ENCODE measurements around the gene IL2RA. TPM values are rescaled to one million over a fixed set of nuclear protein-coding genes. Genes with fewer than 3 reads are reported as not detected.

The IL2RA gene
- total and polyA plus RNA-seq, 12 donors, result 0.14 to 57.9 (median 3.1) TPM; not detected in 1

GRCh38 chr10:6074489-6075301 is 12.5 kb upstream of the IL2RA start:
- H3K9me3 ChIP-seq (replicated peaks in 1 of 3), result no peaks in the 10 kb centered on the region
- 58 to 63% (median 60%) methylated on average over 16 to 17 of the region's 17 CpGs for WGBS, 4 donors
- no peaks in the 10 kb centered on the region for H3K36me3 ChIP-seq (replicated peaks in 1 of 2)
- H3K27ac ChIP-seq, result no peak overlapping the region
- TF ChIP-seq POLR2A (IDR thresholded peaks at IDR 0.05), result no peak
- TF ChIP-seq, protein P1, sequence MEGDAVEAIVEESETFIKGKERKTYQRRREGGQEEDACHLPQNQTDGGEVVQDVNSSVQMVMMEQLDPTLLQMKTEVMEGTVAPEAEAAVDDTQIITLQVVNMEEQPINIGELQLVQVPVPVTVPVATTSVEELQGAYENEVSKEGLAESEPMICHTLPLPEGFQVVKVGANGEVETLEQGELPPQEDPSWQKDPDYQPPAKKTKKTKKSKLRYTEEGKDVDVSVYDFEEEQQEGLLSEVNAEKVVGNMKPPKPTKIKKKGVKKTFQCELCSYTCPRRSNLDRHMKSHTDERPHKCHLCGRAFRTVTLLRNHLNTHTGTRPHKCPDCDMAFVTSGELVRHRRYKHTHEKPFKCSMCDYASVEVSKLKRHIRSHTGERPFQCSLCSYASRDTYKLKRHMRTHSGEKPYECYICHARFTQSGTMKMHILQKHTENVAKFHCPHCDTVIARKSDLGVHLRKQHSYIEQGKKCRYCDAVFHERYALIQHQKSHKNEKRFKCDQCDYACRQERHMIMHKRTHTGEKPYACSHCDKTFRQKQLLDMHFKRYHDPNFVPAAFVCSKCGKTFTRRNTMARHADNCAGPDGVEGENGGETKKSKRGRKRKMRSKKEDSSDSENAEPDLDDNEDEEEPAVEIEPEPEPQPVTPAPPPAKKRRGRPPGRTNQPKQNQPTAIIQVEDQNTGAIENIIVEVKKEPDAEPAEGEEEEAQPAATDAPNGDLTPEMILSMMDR (IDR thresholded peaks at IDR 0.05), result no peak
- H3K4me3 ChIP-seq, result no peak overlapping the region
- no peaks in the 10 kb centered on the region for H3K27me3 ChIP-seq
- DNase-seq, result peak in 2 of 7 donors; percentile 12 to 49
- no peaks in the 10 kb centered on the region for H3K4me1 ChIP-seq (replicated peaks in 1 of 2)
- intact Hi-C loops (cut with DNase I), result no loop called here

GRCh38 chr10:6072215-6072934 is 10.2 kb upstream of the IL2RA start:
- Histone ChIP-seq H3K4me1 (replicated peaks in 1 of 2) (no peaks in the 10 kb centered on the region), H3K27me3 (no peaks in the 10 kb centered on the region), H3K4me3 (no peak overlapping the region), H3K9me3 (replicated peaks in 1 of 3) (no peaks in the 10 kb centered on the region), H3K27ac (peak overlapping the region in 2 of 5 donors; percentile 23 to 61), H3K36me3 (replicated peaks in 1 of 2) (no peaks in the 10 kb centered on the region)
- peak in 1 of 7 donors; percentile 49 for DNase-seq
- intact Hi-C loops (cut with DNase I), result no loop called here
- WGBS, 4 donors, result 59 to 65% (median 65%) methylated on average over 13 of the region's 13 CpGs
- no peak for TF ChIP-seq POLR2A (IDR thresholded peaks at IDR 0.05)
- TF ChIP-seq, protein P1 (IDR thresholded peaks at IDR 0.05), result no peak

GRCh38 chr10:6071181-6072175 is 9.3 kb upstream of the IL2RA start:
- Histone ChIP-seq H3K4me1 (replicated peaks in 1 of 2) (peaks cover 0 to 3% of the 10 kb centered on the region in 2 donors), H3K36me3 (replicated peaks in 1 of 2) (no peaks in the 10 kb centered on the region), H3K9me3 (replicated peaks in 1 of 3) (no peaks in the 10 kb centered on the region), H3K27ac (peak overlapping the region in 2 of 5 donors; percentile 23 to 61), H3K27me3 (no peaks in the 10 kb centered on the region), H3K4me3 (no peak overlapping the region)
- 46 to 73% (median 71%) methylated on average over 7 to 10 of the region's 10 CpGs for WGBS, 4 donors
- intact Hi-C loops (cut with DNase I), result no loop called here
- TF ChIP-seq, protein P1 (IDR thresholded peaks at IDR 0.05), result no peak
- no peak for TF ChIP-seq POLR2A (IDR thresholded peaks at IDR 0.05)
- DNase-seq, result peak in 1 of 7 donors; percentile 34
